A673 (cell line): ENCODE results near the gene YTHDC1. TPM values are rescaled to one million over a fixed set of nuclear protein-coding genes. Genes with fewer than 3 reads are reported as not detected.
"Not testable (repeated sequence)": the region's sequence is repeated elsewhere in the genome, so short reads cannot be mapped to it uniquely, and the experiment has no call there.

Source experiments
- BruUV-seq: library from RNA; stranded (reverse); fragments of 400-500 nt; replicated peaks from 2 replicates; lab custom pipeline; 2021; lab: Mats Ljungman, UMichigan
- CTCF ChIA-PET: fragments of 300-600 bp; sonication (Branson Sonifier 250); formaldehyde crosslinking; loops from one replicate; lab custom pipeline; 2022; ENCODE audit warnings: antibody characterized with exemption; lab: Charles Lee
- POLR2A ChIA-PET: fragments of 300-600 bp; sonication (Branson Sonifier 250); formaldehyde crosslinking; loops from one replicate; lab custom pipeline; 2022; ENCODE audit warnings: antibody characterized with exemption; ENCODE audit not compliant: low non-redundant PET; lab: Charles Lee
- DNase-seq: peaks from one replicate; pipeline ENCODE4 v3.0.0-alpha.2; 2015; ENCODE audit warnings: low spot score
- H3K27ac ChIP-seq: fragments of 200-600 bp; sonication (generic); 2 replicates; pipeline ENCODE4 v1.5.1; 2016; ENCODE audit warnings: mixed run types, low read depth, mild to moderate bottlenecking, mixed read lengths, antibody characterized with exemption, low read length; ENCODE audit not compliant: poor library complexity, severe bottlenecking
- H3K27me3 ChIP-seq: fragments of 200-600 bp; sonication (generic); replicated peaks from 2 replicates; pipeline ENCODE4 v1.6.1; 2017; ENCODE audit warnings: mixed run types, low read depth, mild to moderate bottlenecking, mixed read lengths, antibody characterized with exemption, low read length; ENCODE audit not compliant: insufficient read depth, poor library complexity
- H3K36me3 ChIP-seq: fragments of 200-600 bp; sonication (generic); 2 replicates; pipeline ENCODE4 v1.6.1; 2016; ENCODE audit warnings: mixed run types, mild to moderate bottlenecking, mixed read lengths, antibody characterized with exemption, low read length; ENCODE audit not compliant: insufficient read depth, poor library complexity, severe bottlenecking
- H3K4me1 ChIP-seq: fragments of 200-600 bp; sonication (generic); 2 replicates; pipeline ENCODE4 v1.6.1; 2017; ENCODE audit warnings: mixed run types, mild to moderate bottlenecking, mixed read lengths, antibody characterized with exemption, low read length; ENCODE audit not compliant: insufficient read depth, poor library complexity, severe bottlenecking
- H3K4me3 ChIP-seq: fragments of 200-600 bp; sonication (generic); 2 replicates; pipeline ENCODE4 v1.5.1; 2016; ENCODE audit warnings: low read depth, mixed run types, mild to moderate bottlenecking, mixed read lengths, low read length; ENCODE audit not compliant: poor library complexity, severe bottlenecking
- H3K9me3 ChIP-seq: fragments of 200-600 bp; sonication (generic); 2 replicates; pipeline ENCODE4 v1.6.1; 2016; ENCODE audit warnings: mixed run types, low read depth, mild to moderate bottlenecking, mixed read lengths, antibody characterized with exemption, low read length; ENCODE audit not compliant: poor library complexity, severe bottlenecking
- CTCF ChIP-seq: fragments of 300-800, 200-600 bp; sonication (generic); conservative IDR thresholded peaks from 2 replicates; pipeline ENCODE4 v1.5.1; 2017; ENCODE audit warnings: low read depth, mild to moderate bottlenecking, antibody characterized with exemption, low read length, moderate library complexity, mixed read lengths
- EZH2 ChIP-seq: fragments of 200-600 bp; sonication (generic); IDR thresholded peaks from 2 replicates; pipeline ENCODE4 v1.6.1; 2017; ENCODE audit warnings: borderline replicate concordance, low read depth, mild to moderate bottlenecking, mixed read lengths, antibody characterized with exemption, low read length; ENCODE audit not compliant: poor library complexity, severe bottlenecking
- intact Hi-C: fragments of 100-400 bp; cut with micrococcal nuclease; formaldehyde crosslinking; loops from one replicate; pipeline ENCODE4 v1.10.0; 2022; ENCODE audit not compliant: unreplicated experiment
- total RNA-seq: library from RNA; stranded (reverse); gene quantifications from 2 replicates; pipeline ENCODE4 v1.2.3, GENCODE V29; 2021

The YTHDC1 gene
- total RNA-seq, 1 experiment from 2014 or later, result 45.3 TPM

GRCh38 chr4:68391436-68391835, 41.5 kb upstream of the YTHDC1 start:
- DNase-seq, result no peak
- POLR2A ChIA-PET, result no interaction called here
- H3K36me3 ChIP-seq, result no peaks in the 10 kb centered on the region
- H3K27ac ChIP-seq, result no peak overlapping the region
- H3K9me3 ChIP-seq, result no peaks in the 10 kb centered on the region
- no peaks in the 10 kb centered on the region for H3K27me3 ChIP-seq
- no peaks in the 10 kb centered on the region for H3K4me1 ChIP-seq
- intact Hi-C loops, result no loop called here
- no peak for TF ChIP-seq CTCF
- no peak overlapping the region for H3K4me3 ChIP-seq
- CTCF ChIA-PET, result no interaction called here
- BruUV-seq, result no TSS peak

- H3K4me1 ChIP-seq, result no peaks in the 10 kb centered on the region
- ChIA-PET POLR2A (no interaction called here), CTCF (no interaction called here)
- H3K4me3 ChIP-seq, result no peak overlapping the region
- no TSS peak for BruUV-seq
- intact Hi-C loops, result no loop called here
- no peaks in the 10 kb centered on the region for H3K9me3 ChIP-seq
- H3K27me3 ChIP-seq, result no peaks in the 10 kb centered on the region
- no peaks in the 10 kb centered on the region for H3K36me3 ChIP-seq
- no peak overlapping the region for H3K27ac ChIP-seq
- no peak for TF ChIP-seq CTCF
- no peak for TF ChIP-seq EZH2
- DNase-seq, result no peak
Observed at GRCh38 chr4:68390205-68390935, 40.5 kb upstream of the YTHDC1 start.

- H3K36me3 ChIP-seq, H3K4me3 ChIP-seq, POLR2A ChIA-PET, H3K4me1 ChIP-seq, BruUV-seq, H3K9me3 ChIP-seq, H3K27me3 ChIP-seq, CTCF ChIA-PET, H3K27ac ChIP-seq, DNase-seq, intact Hi-C loops: not testable (repeated sequence)
Observed at GRCh38 chr4:68389386-68389913, 39.6 kb upstream of the YTHDC1 start.

- no peaks in the 10 kb centered on the region for H3K27me3 ChIP-seq
- no peaks in the 10 kb centered on the region for H3K9me3 ChIP-seq
- H3K36me3 ChIP-seq, result no peaks in the 10 kb centered on the region
- no peak overlapping the region for H3K27ac ChIP-seq
- BruUV-seq, result no TSS peak
- ChIA-PET POLR2A (no interaction called here), CTCF (no interaction called here)
- H3K4me3 ChIP-seq, result no peak overlapping the region
- DNase-seq, result no peak
- TF ChIP-seq CTCF (no peak), EZH2 (no peak)
- no peaks in the 10 kb centered on the region for H3K4me1 ChIP-seq
- intact Hi-C loops, result no loop called here
Observed at GRCh38 chr4:68388347-68388865, 38.5 kb upstream of the YTHDC1 start.
